NCI-H524 treated with DMSO at 0.1 percent for 48 hours (cell line): ENCODE data around the gene TMEM145.

ENCODE experiments used
- DNase-seq: peaks from one replicate; lab custom pipeline; 2025; lab: John Stamatoyannopoulos, UW

Gene TMEM145

GRCh38 chr19:42362891-42363440 is 49.9 kb downstream of the TMEM145 start:
- DNase-seq = no peak

GRCh38 chr19:42363614-42364346 is 50.7 kb downstream of the TMEM145 start:
- no peak for DNase-seq

- no peak for DNase-seq
Measured at GRCh38 chr19:42366673-42367072, 53.6 kb downstream of the TMEM145 start.

GRCh38 chr19:42367929-42368328 is 54.8 kb downstream of the TMEM145 start:
- DNase-seq = no peak

- no peak for DNase-seq
Measured at GRCh38 chr19:42368360-42368759, 55.3 kb downstream of the TMEM145 start.

GRCh38 chr19:42368765-42369164 is 55.7 kb downstream of the TMEM145 start:
- no peak for DNase-seq

GRCh38 chr19:42369433-42370067 is 56.4 kb downstream of the TMEM145 start:
- no peak for DNase-seq

- DNase-seq = no peak
Measured at GRCh38 chr19:42370068-42370520, 57.0 kb downstream of the TMEM145 start.

- DNase-seq = no peak
Measured at GRCh38 chr19:42370626-42371175, 57.6 kb downstream of the TMEM145 start.
